ENCODE results near the gene EEF1AKMT3. TPM values are rescaled to one million over a fixed set of nuclear protein-coding genes. Genes with fewer than 3 reads are reported as not detected.

Gene EEF1AKMT3
- total and polyA plus RNA-seq, 4 donors = 1.5 to 6.4 (median 2.1) TPM

DNA sequence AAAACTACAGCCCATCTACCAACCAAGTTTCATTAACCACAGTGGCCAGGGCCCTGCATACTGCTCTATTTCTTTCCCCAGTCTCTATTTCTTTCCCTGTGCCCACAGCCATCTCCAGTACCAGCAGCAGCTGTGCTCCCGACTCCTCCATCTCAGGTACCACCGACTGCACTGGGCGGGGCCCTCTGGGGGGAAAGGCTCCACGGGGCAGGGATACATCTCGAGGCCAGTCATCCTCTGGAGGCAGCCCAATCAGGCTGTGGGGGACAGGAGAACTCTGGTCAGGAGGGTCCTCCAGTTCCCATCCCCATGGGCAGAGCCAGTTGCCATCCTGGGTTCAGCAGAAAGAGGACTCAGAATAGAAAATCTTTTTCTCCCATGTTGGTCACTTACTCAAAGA lies 23.4 kb upstream of the EEF1AKMT3 start:
- no peak for TF ChIP-seq HNF4G (IDR thresholded peaks at IDR 0.05)
- TF ChIP-seq, protein P1, sequence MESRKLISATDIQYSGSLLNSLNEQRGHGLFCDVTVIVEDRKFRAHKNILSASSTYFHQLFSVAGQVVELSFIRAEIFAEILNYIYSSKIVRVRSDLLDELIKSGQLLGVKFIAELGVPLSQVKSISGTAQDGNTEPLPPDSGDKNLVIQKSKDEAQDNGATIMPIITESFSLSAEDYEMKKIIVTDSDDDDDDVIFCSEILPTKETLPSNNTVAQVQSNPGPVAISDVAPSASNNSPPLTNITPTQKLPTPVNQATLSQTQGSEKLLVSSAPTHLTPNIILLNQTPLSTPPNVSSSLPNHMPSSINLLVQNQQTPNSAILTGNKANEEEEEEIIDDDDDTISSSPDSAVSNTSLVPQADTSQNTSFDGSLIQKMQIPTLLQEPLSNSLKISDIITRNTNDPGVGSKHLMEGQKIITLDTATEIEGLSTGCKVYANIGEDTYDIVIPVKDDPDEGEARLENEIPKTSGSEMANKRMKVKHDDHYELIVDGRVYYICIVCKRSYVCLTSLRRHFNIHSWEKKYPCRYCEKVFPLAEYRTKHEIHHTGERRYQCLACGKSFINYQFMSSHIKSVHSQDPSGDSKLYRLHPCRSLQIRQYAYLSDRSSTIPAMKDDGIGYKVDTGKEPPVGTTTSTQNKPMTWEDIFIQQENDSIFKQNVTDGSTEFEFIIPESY (IDR thresholded peaks at IDR 0.05) = no peak
- TF ChIP-seq RAD21 (IDR thresholded peaks at IDR 0.05) = no peak
- TF ChIP-seq FOXA1 (IDR thresholded peaks at IDR 0.05) = no peak
- no peak for TF ChIP-seq FOXA2 (IDR thresholded peaks at IDR 0.05)
- no peak for TF ChIP-seq GABPA (IDR thresholded peaks at IDR 0.05 in 1 of 2, conservative IDR thresholded peaks at IDR 0.05 in 1 of 2)
- TF ChIP-seq EGR1 (IDR thresholded peaks at IDR 0.05; ENCODE audit: low read depth in 2 of 2) = no peak
- no peak for TF ChIP-seq YY1 (IDR thresholded peaks at IDR 0.05)
- TF ChIP-seq RXRA (IDR thresholded peaks at IDR 0.05) = no peak
- no peak for TF ChIP-seq JUND (IDR thresholded peaks at IDR 0.05)
- TF ChIP-seq, protein P2, sequence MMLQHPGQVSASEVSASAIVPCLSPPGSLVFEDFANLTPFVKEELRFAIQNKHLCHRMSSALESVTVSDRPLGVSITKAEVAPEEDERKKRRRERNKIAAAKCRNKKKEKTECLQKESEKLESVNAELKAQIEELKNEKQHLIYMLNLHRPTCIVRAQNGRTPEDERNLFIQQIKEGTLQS (IDR thresholded peaks at IDR 0.05) = no peak
- TF ChIP-seq, protein P3, sequence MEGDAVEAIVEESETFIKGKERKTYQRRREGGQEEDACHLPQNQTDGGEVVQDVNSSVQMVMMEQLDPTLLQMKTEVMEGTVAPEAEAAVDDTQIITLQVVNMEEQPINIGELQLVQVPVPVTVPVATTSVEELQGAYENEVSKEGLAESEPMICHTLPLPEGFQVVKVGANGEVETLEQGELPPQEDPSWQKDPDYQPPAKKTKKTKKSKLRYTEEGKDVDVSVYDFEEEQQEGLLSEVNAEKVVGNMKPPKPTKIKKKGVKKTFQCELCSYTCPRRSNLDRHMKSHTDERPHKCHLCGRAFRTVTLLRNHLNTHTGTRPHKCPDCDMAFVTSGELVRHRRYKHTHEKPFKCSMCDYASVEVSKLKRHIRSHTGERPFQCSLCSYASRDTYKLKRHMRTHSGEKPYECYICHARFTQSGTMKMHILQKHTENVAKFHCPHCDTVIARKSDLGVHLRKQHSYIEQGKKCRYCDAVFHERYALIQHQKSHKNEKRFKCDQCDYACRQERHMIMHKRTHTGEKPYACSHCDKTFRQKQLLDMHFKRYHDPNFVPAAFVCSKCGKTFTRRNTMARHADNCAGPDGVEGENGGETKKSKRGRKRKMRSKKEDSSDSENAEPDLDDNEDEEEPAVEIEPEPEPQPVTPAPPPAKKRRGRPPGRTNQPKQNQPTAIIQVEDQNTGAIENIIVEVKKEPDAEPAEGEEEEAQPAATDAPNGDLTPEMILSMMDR (IDR thresholded peaks at IDR 0.05; ENCODE audit: low read depth, low read length, missing input control) = no peak
- TF ChIP-seq TAF1 (conservative IDR thresholded peaks at IDR 0.05) = no peak
- TF ChIP-seq, protein P4, sequence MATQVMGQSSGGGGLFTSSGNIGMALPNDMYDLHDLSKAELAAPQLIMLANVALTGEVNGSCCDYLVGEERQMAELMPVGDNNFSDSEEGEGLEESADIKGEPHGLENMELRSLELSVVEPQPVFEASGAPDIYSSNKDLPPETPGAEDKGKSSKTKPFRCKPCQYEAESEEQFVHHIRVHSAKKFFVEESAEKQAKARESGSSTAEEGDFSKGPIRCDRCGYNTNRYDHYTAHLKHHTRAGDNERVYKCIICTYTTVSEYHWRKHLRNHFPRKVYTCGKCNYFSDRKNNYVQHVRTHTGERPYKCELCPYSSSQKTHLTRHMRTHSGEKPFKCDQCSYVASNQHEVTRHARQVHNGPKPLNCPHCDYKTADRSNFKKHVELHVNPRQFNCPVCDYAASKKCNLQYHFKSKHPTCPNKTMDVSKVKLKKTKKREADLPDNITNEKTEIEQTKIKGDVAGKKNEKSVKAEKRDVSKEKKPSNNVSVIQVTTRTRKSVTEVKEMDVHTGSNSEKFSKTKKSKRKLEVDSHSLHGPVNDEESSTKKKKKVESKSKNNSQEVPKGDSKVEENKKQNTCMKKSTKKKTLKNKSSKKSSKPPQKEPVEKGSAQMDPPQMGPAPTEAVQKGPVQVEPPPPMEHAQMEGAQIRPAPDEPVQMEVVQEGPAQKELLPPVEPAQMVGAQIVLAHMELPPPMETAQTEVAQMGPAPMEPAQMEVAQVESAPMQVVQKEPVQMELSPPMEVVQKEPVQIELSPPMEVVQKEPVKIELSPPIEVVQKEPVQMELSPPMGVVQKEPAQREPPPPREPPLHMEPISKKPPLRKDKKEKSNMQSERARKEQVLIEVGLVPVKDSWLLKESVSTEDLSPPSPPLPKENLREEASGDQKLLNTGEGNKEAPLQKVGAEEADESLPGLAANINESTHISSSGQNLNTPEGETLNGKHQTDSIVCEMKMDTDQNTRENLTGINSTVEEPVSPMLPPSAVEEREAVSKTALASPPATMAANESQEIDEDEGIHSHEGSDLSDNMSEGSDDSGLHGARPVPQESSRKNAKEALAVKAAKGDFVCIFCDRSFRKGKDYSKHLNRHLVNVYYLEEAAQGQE (IDR thresholded peaks at IDR 0.05) = no peak
- Histone ChIP-seq H3K9ac (ENCODE audit: low read depth in 1 of 2, low read length in 2 of 2) (no peak overlapping the region), H3K36me3 (ENCODE audit: control insufficient read depth in 4 of 4, insufficient read depth in 3 of 4, low read depth in 1 of 4, low read length in 3 of 4) (peaks cover 4 to 22% (median 15%) of the 10 kb centered on the region in 4 donors), H3K4me3 (ENCODE audit: low read depth in 1 of 3, low read length in 3 of 3) (no peak overlapping the region), H3K27me3 (ENCODE audit: control insufficient read depth in 4 of 4, insufficient read depth in 4 of 4, low read length in 3 of 4) (no peaks in the 10 kb centered on the region), H3K27ac (ENCODE audit: low read depth in 1 of 2, low read length in 2 of 2) (no peak overlapping the region), H3K4me1 (ENCODE audit: control insufficient read depth in 4 of 4, insufficient read depth in 4 of 4, low read length in 3 of 4) (peaks cover 11 to 30% (median 20%) of the 10 kb centered on the region in 4 donors), H3K9me3 (ENCODE audit: control insufficient read depth in 4 of 4, low read length in 3 of 4) (no peaks in the 10 kb centered on the region)
- no peak for DNase-seq (ENCODE audit: low spot score)
- WGBS = 94% methylated on average over 5 of the region's 5 CpGs

All from liver (tissue), 9 donors.